GM10847 (cell line): ENCODE data around the gene TROAP.

ENCODE experiments used
- POLR2A ChIP-seq: IDR thresholded peaks from 2 replicates; pipeline ENCODE4 v1.6.1; 2011; ENCODE audit not compliant: insufficient read length; ENCODE audit errors: extremely low read depth

Gene TROAP, protein sequence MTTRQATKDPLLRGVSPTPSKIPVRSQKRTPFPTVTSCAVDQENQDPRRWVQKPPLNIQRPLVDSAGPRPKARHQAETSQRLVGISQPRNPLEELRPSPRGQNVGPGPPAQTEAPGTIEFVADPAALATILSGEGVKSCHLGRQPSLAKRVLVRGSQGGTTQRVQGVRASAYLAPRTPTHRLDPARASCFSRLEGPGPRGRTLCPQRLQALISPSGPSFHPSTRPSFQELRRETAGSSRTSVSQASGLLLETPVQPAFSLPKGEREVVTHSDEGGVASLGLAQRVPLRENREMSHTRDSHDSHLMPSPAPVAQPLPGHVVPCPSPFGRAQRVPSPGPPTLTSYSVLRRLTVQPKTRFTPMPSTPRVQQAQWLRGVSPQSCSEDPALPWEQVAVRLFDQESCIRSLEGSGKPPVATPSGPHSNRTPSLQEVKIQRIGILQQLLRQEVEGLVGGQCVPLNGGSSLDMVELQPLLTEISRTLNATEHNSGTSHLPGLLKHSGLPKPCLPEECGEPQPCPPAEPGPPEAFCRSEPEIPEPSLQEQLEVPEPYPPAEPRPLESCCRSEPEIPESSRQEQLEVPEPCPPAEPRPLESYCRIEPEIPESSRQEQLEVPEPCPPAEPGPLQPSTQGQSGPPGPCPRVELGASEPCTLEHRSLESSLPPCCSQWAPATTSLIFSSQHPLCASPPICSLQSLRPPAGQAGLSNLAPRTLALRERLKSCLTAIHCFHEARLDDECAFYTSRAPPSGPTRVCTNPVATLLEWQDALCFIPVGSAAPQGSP

DNA sequence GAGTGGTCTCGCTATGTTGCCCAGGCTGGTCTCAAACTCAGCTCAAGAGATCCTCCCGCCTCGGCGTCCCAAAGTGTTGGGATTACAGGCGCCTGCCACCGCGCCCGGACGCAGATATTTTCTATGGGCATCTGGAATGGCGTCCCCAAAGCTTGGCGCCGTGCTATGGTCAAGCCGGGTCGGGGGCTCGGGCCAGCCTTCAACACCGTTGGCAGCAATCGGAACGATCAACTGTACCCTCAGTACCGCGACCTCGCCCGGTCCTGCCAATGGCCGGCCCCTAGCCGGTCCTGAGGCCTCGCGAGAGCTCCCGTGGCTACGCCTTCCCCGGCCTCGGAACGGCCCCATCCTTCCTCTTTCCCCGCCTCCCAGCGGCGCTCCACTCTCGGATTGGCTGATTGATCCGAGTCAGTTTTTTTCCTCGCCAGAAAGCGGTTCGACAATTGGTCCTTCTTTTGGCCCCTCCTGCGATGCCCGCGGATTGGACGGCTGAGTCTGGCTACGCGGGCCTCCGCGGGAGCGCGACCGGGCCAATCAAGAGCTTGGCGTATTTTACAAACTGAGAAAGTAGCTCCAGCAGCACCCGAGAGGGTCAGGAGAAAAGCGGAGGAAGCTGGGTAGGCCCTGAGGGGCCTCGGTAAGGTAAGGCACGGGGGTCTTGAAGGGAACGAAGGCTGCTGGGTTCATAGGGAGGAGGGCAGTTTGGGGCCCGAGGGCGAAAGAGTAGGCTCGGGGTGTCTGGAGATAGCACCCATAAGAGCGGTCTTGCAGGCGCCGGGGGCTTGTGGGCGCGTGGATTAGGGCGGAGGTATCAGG, at the start of gene TROAP:
Gene TROAP, plus strand, starts transcription at position 548 of the 816 bp plus-strand sequence. CDS start 354 bp downstream, outside the sequence.
- TF ChIP-seq POLR2A = peak; percentile 83

DNA sequence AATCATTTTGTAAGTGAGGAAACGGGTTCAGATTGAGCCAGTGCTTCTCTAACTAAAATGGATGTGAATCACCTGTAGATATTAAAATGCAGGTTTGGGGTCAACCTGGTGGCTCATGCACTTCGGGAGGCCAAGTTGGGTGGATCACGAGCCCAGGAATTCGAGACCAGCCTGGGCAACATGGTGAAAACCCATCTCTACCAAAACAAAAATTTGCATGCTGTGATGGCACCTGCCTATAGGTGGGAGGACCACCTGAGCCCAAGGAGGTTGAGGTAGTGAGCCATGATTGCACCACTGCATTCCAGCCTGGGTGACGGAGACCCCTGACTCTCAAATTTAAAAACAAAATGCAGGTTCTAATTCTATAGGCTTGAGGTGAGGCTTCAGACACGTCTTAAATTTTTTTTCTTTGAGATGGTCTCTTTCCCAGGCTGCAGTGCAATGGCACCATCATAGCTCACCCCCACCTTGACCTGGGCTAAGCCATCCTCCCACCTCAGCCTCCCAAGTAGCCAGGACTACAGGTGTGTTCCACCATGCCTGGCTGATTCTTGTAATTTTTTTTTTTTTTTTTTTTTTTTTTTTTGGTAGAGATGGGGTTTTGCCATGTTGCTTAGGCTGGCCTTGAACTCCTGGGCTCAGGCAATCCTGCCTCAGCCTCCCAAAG, 49.2 kb upstream of the TROAP start:
- TF ChIP-seq POLR2A = no peak

DNA sequence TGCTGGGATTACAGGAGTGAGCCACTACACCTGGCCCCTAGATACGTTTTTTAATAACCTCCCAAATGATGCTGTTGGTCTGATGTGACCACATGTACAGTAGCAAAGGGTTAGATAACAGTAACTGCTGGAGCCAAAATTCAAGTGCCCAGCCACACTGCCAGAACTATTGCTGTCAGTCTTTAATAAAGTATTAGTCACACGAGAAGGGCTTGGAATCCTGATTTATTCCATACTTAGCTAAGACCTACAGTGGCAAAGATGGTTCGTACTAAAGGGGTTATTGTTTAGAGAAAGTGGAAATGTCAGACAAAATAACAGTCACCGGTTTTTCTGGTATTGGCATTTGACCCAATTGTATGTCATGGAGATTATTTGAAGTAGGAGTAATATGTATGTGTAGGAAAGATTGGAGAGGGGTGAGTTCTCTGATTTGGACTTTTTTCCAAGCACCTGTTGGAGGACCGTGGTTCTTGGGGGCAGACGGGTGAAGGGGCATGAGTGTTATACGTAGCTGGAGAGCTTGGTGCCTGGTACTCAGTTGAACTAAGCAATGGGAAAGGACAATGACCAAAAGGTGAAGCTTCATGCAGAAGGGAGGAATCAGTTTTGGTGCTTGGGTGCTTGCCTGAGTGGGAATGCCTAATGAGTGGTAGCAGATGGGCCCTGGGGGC, 48.5 kb upstream of the TROAP start:
- TF ChIP-seq POLR2A = no peak

DNA sequence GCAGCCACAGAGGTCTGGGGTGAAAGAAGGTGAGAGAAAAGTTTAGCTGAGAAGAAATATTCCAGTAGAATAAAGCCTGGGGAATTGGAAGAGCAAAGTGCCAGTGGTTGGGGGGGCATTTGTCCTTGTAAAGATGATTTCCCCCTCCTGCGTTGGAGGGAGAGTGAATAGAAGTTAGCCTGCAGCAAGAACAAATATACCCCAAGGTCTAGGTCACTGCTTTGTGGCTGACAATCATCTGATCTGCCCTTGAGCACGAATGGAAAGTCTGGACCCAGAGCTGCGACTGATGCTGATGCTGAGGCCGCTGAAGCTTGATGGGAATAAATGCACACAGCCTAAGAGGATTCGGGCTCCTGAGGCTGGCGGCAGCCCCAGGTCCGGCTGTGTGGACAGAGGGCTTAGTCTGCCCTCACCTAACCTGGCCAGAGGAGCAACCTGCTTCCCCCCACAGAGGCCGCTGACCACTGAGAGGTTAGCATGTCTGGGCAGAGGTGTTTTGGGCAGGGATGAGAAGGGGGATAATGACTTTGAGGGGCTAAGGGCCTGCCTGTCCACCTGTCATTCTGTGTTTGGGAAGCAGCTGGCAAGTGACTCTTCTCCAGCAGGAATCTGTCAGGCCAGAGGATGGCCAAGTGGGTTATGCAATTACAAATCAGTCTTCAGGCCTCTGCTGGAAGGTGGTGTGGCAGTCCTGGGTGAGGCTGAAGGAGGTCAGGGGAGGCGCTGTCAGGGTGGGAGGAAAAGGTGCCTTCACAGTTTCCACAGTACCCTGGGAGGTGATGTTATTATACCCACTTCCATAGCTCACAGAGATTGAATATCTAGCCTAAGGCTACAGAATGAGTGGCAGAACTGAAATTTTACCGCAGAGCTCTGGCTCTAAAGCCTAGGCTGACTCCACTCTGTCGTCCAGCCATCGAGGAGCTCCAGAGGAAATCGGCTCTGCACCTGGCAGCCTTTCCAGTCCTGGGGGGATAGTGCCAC, 46.5 kb upstream of the TROAP start:
- TF ChIP-seq POLR2A = no peak

DNA sequence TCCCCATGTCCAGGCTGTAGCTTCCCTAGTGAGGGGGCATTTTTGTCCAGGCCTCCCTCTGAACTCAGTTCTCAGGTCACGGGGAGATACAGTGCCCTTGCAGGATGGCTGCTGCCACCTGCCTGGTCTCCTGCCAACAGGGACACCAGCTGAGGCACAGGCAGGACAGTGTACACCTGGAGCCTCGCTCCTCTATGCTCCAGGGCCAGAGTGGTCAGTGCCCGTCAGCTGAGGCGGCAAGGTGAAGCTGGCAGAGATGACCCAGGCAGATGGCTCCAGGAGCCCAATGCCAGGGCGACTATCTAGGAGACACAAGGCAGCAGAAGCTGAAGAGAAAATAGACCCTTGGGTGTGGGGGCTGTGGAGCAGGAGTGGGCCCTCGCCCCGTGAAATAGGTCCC, 45.6 kb upstream of the TROAP start:
- no peak for TF ChIP-seq POLR2A

DNA sequence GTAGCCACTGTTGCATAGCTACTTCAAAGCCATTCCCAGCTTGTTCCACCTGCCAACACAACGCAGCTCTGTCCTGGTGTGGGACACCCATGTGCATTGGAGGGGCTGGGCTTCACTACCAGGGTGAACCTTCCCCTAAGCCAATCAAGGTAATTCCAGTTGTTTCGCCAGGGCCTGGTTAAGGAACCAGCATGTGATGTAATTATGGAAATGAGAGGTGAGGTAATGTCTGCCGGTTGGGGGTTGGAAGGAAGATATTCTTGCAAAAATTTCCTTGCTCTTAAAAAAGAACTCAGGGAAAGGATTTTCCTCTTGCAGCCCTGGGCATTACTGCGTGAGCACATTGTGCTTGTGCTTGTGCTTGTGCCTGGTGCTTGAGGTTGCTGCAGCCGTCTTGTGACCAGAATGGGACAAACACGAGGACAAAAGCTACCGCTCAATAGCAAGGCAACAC, 43.3 kb upstream of the TROAP start:
- no peak for TF ChIP-seq POLR2A

DNA sequence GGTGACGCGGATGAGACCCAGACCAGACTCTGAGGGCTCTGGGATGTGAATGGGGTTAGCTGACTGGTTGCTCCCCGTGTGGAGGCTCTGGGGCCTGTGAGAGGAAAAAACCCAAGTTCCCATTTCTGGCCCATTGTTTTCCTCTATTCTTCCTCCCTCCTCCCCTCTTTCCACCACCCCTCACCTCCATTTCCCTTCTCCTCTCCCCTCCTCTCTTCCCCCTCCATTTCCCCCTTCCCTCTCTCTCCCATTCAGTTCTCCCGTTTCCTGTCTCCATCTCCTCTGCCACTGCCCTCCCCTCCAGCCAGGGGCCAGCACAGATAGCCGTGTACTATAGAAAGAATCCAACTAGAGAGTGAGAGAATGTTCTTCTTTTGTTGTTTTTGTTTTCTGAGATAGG, 40.8 kb upstream of the TROAP start:
- no peak for TF ChIP-seq POLR2A

DNA sequence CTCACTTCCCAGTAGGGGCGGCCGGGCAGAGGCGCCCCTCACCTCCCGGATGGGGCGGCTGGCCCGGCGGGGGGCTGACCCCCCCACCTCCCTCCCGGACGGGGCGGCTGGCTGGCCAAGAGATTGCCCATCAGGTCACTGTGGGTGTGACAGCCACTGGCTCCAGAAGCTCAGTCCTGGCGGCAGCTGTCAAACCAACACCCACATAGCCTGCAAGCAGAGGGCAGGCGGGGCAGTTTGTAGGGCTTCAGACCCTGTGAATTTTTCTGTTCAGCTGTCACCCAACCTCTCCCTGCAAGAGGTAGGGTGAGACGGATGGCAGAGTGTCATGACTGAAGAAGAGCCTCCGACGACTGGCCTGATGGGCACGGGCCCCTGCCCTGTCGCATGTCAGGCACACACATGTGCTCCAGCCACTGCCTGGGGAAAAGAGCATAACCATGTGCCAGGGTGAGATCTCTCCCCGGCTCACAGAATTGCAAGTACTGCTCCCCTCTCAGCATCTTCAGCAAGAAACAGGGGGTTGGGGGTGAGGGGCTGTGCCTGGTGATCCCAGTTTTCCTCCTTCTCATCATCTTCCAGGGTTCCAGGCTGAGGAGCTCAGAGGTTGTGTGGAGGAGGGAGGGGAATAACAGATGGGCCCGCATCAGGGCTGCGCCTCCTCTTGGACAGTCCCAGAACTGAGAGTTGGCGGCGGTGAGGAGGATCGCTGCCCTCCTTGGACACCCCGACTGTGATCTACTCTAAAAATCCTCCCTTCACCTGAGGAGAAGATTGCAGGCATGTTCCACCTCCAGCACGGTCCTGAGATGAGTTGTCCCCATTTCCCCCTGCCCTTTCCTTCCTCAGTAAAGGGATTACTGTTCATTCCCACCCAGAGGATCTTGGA, 39.3 kb upstream of the TROAP start:
- no peak for TF ChIP-seq POLR2A

DNA sequence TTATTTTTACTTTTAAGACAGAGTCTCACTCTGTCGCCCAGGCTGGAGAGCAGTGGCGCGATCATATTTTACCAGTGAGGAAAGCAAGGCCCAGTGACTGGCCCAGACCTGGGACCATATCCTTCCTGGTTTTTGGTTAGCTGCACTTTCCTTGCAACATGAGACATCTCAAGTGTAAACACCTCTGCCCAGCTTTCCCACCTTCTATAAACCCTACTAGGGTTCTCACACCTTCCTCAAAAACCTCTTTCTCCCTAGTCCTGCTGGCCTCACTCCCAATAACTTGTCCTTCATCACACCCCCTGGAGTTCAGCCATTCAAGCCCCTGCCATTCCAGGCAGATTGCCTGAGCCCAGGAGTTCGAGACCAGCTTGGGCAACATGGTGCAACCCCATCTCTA, 38.4 kb upstream of the TROAP start:
- TF ChIP-seq POLR2A = no peak

DNA sequence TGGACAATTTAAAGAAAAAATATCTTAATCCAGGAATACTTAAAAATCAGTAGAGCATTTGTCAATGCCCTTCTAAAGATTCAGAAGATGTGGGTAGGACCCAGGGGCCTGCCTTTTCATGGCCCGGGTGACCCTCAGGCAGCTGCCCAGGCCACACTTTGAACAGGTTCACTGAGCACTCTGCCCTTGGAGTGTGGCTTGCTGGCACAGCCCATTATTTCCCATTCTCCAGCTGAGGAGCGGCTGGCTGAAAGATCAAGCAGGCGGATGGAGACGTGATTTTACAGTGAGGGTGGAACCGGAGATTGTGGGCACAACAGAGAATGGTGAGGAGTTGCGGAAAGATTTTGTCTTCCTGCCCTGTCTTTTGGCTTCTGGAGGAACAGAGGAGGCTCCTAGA, 35.2 kb upstream of the TROAP start:
- no peak for TF ChIP-seq POLR2A

DNA sequence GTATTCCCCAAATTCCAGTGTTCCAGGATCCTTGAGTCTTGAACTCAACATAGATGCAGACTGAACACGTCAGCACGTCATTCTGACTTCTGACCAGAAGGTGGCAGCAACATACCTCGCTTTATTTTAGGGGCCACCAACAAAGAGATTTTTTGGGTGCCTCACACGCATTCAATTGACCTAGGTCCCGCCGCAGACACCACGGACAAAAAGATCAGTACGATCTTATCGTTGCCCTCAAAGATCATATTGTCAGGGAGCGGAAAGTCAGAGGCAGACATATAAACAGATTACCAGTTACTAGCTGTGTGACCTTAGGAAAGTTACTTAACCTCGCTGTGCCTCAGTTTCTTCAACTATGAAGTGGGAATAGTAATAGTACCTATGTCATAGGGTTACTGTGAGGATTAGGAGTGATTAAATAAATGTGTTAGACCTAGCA, 34.6 kb upstream of the TROAP start:
- TF ChIP-seq POLR2A = no peak

DNA sequence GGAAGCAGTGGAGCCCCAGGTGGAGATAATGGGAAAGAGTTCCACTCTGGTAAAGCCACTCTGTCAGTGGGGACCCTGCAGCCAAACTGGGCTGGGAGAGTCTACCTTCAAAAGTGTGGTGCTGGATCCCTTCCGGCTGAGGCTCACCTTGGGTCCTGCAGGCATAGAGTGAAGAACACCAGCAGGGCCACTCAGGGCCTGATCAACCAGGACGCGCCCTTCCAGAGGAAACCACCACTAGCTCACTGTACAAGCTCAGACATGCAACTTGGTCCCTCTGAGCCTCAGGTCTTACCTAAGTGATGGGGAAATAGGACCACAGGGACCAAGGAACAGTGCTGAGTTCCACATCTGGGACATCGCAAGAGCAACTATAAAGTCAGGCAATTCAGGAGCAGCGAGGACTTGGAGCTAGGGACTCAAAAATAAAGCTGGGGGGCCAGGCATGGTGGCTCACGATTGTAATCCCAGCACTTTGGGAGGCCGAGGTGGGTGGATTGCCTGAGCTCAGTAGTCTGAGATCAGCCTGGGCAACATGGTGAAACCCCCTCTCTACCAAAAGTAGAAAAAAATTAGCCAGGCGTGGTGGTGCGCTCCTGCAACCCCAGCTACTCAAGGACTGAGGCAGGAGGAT, 34.0 kb upstream of the TROAP start:
- TF ChIP-seq POLR2A = no peak
